ENCODE measurements around the gene CAMK2B.

GRCh38 chr7:44291066-44291732 lies 34.2 kb downstream of the CAMK2B start:
- no peak for TF ChIP-seq GATA2 (IDR thresholded peaks at IDR 0.05; ENCODE audit: low read depth, low read length)
- TF ChIP-seq GATA3 (IDR thresholded peaks at IDR 0.05; ENCODE audit: low read depth, low read length) = no peak
